Progenitor cell of endocrine pancreas (in vitro differentiated cells): ENCODE measurements around the gene EVA1C. TPM values are rescaled to one million over a fixed set of nuclear protein-coding genes. Genes with fewer than 3 reads are reported as not detected.
"Not testable (repeated sequence)": the region's sequence is repeated elsewhere in the genome, so short reads cannot be mapped to it uniquely, and the experiment has no call there.

Experiments used
- DNase-seq: peaks from one replicate; pipeline ENCODE4 v3.0.0; 2021; ENCODE audit warnings: low spot score; ENCODE audit not compliant: unreplicated experiment
- H3K27ac Mint-ChIP-seq: 2 replicates; pipeline ENCODE4 v1.8.0; 2021; ENCODE audit warnings: mild to moderate bottlenecking, moderate library complexity, mixed read lengths
- H3K27me3 Mint-ChIP-seq: 2 replicates; pipeline ENCODE4 v1.8.0; 2021; ENCODE audit warnings: mixed read lengths
- H3K36me3 Mint-ChIP-seq: 2 replicates; pipeline ENCODE4 v1.8.0; 2022; ENCODE audit warnings: mixed read lengths; ENCODE audit not compliant: insufficient read depth
- H3K4me1 Mint-ChIP-seq: 2 replicates; pipeline ENCODE4 v1.8.0; 2021; ENCODE audit warnings: low read depth, mixed read lengths
- H3K4me3 Mint-ChIP-seq: 2 replicates; pipeline ENCODE4 v1.8.0; 2021; ENCODE audit warnings: low read depth, mild to moderate bottlenecking, moderate library complexity, mixed read lengths
- H3K9me3 Mint-ChIP-seq: 2 replicates; pipeline ENCODE4 v1.8.0; 2021; ENCODE audit warnings: low read depth, mixed read lengths
- CTCF ChIP-seq: fragments of 200-600 bp; sonication (generic); IDR thresholded peaks from one replicate; pipeline ENCODE4 v1.5.0; 2021; ENCODE audit warnings: antibody characterized with exemption, mild to moderate bottlenecking; ENCODE audit not compliant: unreplicated experiment
- total RNA-seq: library from RNA; stranded (reverse); gene quantifications from 2 replicates; pipeline ENCODE4 v1.2.1, GENCODE V29; 2021

The EVA1C gene
- total RNA-seq, 1 donor from 2014 or later: not detected

- H3K4me1 Mint-ChIP-seq: no peaks in the 10 kb centered on the region
- no peak overlapping the region for H3K27ac Mint-ChIP-seq
- peaks cover 2% of the 10 kb centered on the region for H3K27me3 Mint-ChIP-seq
- TF ChIP-seq CTCF: no peak
- no peak for DNase-seq
- no peak overlapping the region for H3K4me3 Mint-ChIP-seq
- no peaks in the 10 kb centered on the region for H3K9me3 Mint-ChIP-seq
- H3K36me3 Mint-ChIP-seq: peaks cover 2% of the 10 kb centered on the region
Observed at GRCh38 chr21:32459972-32460371, 47.5 kb downstream of the EVA1C start.

- Mint-ChIP-seq H3K4me3 (no peak overlapping the region), H3K9me3 (no peaks in the 10 kb centered on the region), H3K4me1 (no peaks in the 10 kb centered on the region), H3K36me3 (peaks cover 2% of the 10 kb centered on the region), H3K27ac (no peak overlapping the region), H3K27me3 (peaks cover 2% of the 10 kb centered on the region)
- TF ChIP-seq CTCF: no peak
- DNase-seq: no peak
Observed at GRCh38 chr21:32461503-32461902, 49.0 kb downstream of the EVA1C start.

- H3K36me3 Mint-ChIP-seq, H3K27me3 Mint-ChIP-seq, H3K9me3 Mint-ChIP-seq, H3K4me3 Mint-ChIP-seq, DNase-seq, H3K4me1 Mint-ChIP-seq, H3K27ac Mint-ChIP-seq: not testable (repeated sequence)
Observed at GRCh38 chr21:32462564-32462963, 50.1 kb downstream of the EVA1C start.

GRCh38 chr21:32463367-32463766 is 50.9 kb downstream of the EVA1C start:
- Mint-ChIP-seq H3K4me1 (no peaks in the 10 kb centered on the region), H3K36me3 (peaks cover 2% of the 10 kb centered on the region), H3K4me3 (no peak overlapping the region), H3K27me3 (no peaks in the 10 kb centered on the region), H3K27ac (no peak overlapping the region), H3K9me3 (no peaks in the 10 kb centered on the region)
- no peak for DNase-seq
- no peak for TF ChIP-seq CTCF

GRCh38 chr21:32463889-32464300 is 51.4 kb downstream of the EVA1C start:
- Mint-ChIP-seq H3K27me3 (no peaks in the 10 kb centered on the region), H3K4me1 (no peaks in the 10 kb centered on the region), H3K36me3 (peaks cover 2% of the 10 kb centered on the region), H3K4me3 (no peak overlapping the region), H3K9me3 (no peaks in the 10 kb centered on the region), H3K27ac (no peak overlapping the region)
- TF ChIP-seq CTCF: no peak
- no peak for DNase-seq

- no peaks in the 10 kb centered on the region for H3K27me3 Mint-ChIP-seq
- no peak for DNase-seq
- no peaks in the 10 kb centered on the region for H3K4me1 Mint-ChIP-seq
- H3K4me3 Mint-ChIP-seq: no peak overlapping the region
- no peak overlapping the region for H3K27ac Mint-ChIP-seq
- no peak for TF ChIP-seq CTCF
- no peaks in the 10 kb centered on the region for H3K9me3 Mint-ChIP-seq
- peaks cover 2% of the 10 kb centered on the region for H3K36me3 Mint-ChIP-seq
Observed at GRCh38 chr21:32467291-32467690, 54.8 kb downstream of the EVA1C start.
